ENCODE results near the gene GIN1. TPM values are rescaled to one million over a fixed set of nuclear protein-coding genes. Genes with fewer than 3 reads are reported as not detected.

GIN1 gene
- total RNA-seq, 1 donor from 2014 or later: 11.0 TPM

GRCh38 chr5:103037673-103038455 lies 82.1 kb downstream of the GIN1 start:
- DNase-seq (ENCODE audit: low read depth): no peak

DNA sequence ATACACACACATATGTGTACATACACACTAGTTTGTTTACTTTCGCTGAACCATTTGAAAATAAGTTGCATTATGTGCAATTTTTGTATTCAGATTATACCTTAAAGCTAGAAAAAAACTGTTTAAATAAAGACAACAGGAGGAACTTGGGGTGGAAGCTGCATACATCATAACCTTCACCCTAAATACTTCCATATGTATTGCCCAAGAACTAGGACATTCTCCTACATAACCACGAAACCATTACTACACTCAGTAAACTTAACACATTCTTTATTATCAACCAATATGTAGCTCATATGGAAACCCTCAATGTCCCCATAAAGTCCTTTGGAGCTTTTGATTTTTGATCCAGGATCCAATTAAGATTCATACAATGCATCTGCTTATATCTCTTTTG lies 83.3 kb downstream of the GIN1 start:
- no peak for DNase-seq (ENCODE audit: low read depth)

Other genes starting within 250 kb of the GIN1 start
- gene PPIP5K2, start 163 bp upstream of the GIN1 start, total RNA-seq: 43.1 and 54.4 TPM in 2 replicates
- 12.3 and 14.1 TPM in 2 replicates for gene MACIR, start 138.6 kb upstream of the GIN1 start, total RNA-seq

Data from renal cortical epithelial cell (primary cell).